Liver (tissue), 9 donors: Measurements from ENCODE around the gene GPT2. TPM values are rescaled to one million over a fixed set of nuclear protein-coding genes. Genes with fewer than 3 reads are reported as not detected.

Experiments
- DNase-seq: peaks from one replicate; pipeline ENCODE4 v3.0.0-alpha.2; 2017; ENCODE audit warnings: low spot score
- H3K27ac ChIP-seq, 2 donors: one replicate each; pipeline ENCODE4 v1.7.0; 2013; ENCODE audit warnings: inconsistent platforms in 2 of 2, low read length in 2 of 2, control low read depth in 1 of 2, low read depth in 1 of 2, mild to moderate bottlenecking in 1 of 2
- H3K27me3 ChIP-seq, 4 donors: one replicate each; pipeline versions ENCODE4 v1.6.1 to v1.7.0; 2013; ENCODE audit warnings: low read length in 3 of 4, inconsistent platforms in 1 of 4, mild to moderate bottlenecking in 1 of 4, moderate library complexity in 1 of 4; ENCODE audit not compliant: control insufficient read depth in 4 of 4, insufficient read depth in 4 of 4
- H3K36me3 ChIP-seq, 4 donors: one replicate each; pipeline versions ENCODE4 v1.6.1 to v1.7.0; 2013; ENCODE audit warnings: low read length in 3 of 4, mild to moderate bottlenecking in 3 of 4, low read depth in 1 of 4, moderate library complexity in 1 of 4; ENCODE audit not compliant: control insufficient read depth in 4 of 4, insufficient read depth in 3 of 4
- H3K4me1 ChIP-seq, 4 donors: one replicate each; pipeline versions ENCODE4 v1.6.1 to v1.7.0; 2013; ENCODE audit warnings: low read length in 3 of 4, mild to moderate bottlenecking in 3 of 4, moderate library complexity in 1 of 4; ENCODE audit not compliant: control insufficient read depth in 4 of 4, insufficient read depth in 4 of 4
- H3K4me3 ChIP-seq, 3 donors: one replicate each; pipeline versions ENCODE4 v1.6.1 to v1.7.0; 2013; ENCODE audit warnings: low read length in 3 of 3, control low read depth in 1 of 3, low read depth in 1 of 3, mild to moderate bottlenecking in 1 of 3
- H3K9ac ChIP-seq, 2 donors: one replicate each; pipeline ENCODE4 v1.7.0; 2013; ENCODE audit warnings: low read length in 2 of 2, mild to moderate bottlenecking in 2 of 2, moderate library complexity in 2 of 2, control low read depth in 1 of 2, low read depth in 1 of 2
- H3K9me3 ChIP-seq, 4 donors: one replicate each; pipeline versions ENCODE4 v1.6.1 to v1.7.0; 2013; ENCODE audit warnings: low read length in 3 of 4; ENCODE audit not compliant: control insufficient read depth in 4 of 4
- CTCF ChIP-seq: fragments of 150-350 bp; IDR thresholded peaks from 2 replicates; pipeline ENCODE4 v1.5.1; 2017; ENCODE audit warnings: improper control_type of control experiment, low read depth, low read length; ENCODE audit not compliant: missing input control
- EGR1 ChIP-seq, 2 donors: IDR thresholded peaks; 2 replicates each; pipeline ENCODE4 v1.6.1; 2016 to 2018; ENCODE audit warnings: antibody characterized with exemption in 2 of 2, low read depth in 2 of 2
- FOXA1 ChIP-seq: IDR thresholded peaks from 2 replicates; pipeline ENCODE4 v1.6.1; 2016; ENCODE audit warnings: antibody characterized with exemption
- FOXA2 ChIP-seq: IDR thresholded peaks from 2 replicates; pipeline ENCODE4 v1.6.1; 2016; ENCODE audit warnings: antibody characterized with exemption
- GABPA ChIP-seq, 2 donors: IDR thresholded peaks in 1 of 2; conservative IDR thresholded peaks in 1 of 2; 2 replicates each; pipeline ENCODE4 v1.6.1; 2016; ENCODE audit warnings: antibody characterized with exemption in 2 of 2, mild to moderate bottlenecking in 1 of 2, moderate library complexity in 1 of 2
- HNF4A ChIP-seq, 2 donors: conservative IDR thresholded peaks; 2 replicates each; pipeline ENCODE4 v1.6.1; 2016; ENCODE audit warnings: antibody characterized with exemption in 2 of 2, mild to moderate bottlenecking in 2 of 2
- HNF4G ChIP-seq: IDR thresholded peaks from 2 replicates; pipeline ENCODE4 v1.6.1; 2016; ENCODE audit warnings: antibody characterized with exemption
- JUND ChIP-seq, 2 donors: IDR thresholded peaks; 2 replicates each; pipeline ENCODE4 v1.6.1; 2016; ENCODE audit warnings: antibody characterized with exemption in 2 of 2
- NR2F2 ChIP-seq: IDR thresholded peaks from 2 replicates; pipeline ENCODE4 v1.6.1; 2016; ENCODE audit warnings: antibody characterized with exemption
- RAD21 ChIP-seq, 2 donors: IDR thresholded peaks; 2 replicates each; pipeline ENCODE4 v1.6.1; 2016; ENCODE audit warnings: antibody characterized with exemption in 2 of 2, mild to moderate bottlenecking in 2 of 2
- REST ChIP-seq: IDR thresholded peaks from 2 replicates; pipeline ENCODE4 v1.6.1; 2016; ENCODE audit warnings: antibody characterized with exemption, mild to moderate bottlenecking
- RXRA ChIP-seq, 2 donors: IDR thresholded peaks; 2 replicates each; pipeline ENCODE4 v1.6.1; 2017 to 2018; ENCODE audit warnings: antibody characterized with exemption in 2 of 2, mild to moderate bottlenecking in 1 of 2
- SP1 ChIP-seq: IDR thresholded peaks from 2 replicates; pipeline ENCODE4 v1.6.1; 2018; ENCODE audit warnings: antibody characterized with exemption, mild to moderate bottlenecking
- TAF1 ChIP-seq: conservative IDR thresholded peaks from 2 replicates; pipeline ENCODE4 v1.6.1; 2016; ENCODE audit warnings: antibody characterized with exemption, mild to moderate bottlenecking
- YY1 ChIP-seq: IDR thresholded peaks from 2 replicates; pipeline ENCODE4 v1.6.1; 2016; ENCODE audit warnings: antibody characterized with exemption, mild to moderate bottlenecking
- WGBS: extraction: QIAGEN DNeasy Blood & Tissue Kit; methylation state at CpG from one replicate; pipeline ENCODE4 v1.1.7; 2013; 5-methylcytosine and 5-hydroxymethylcytosine counted together
- polyA plus RNA-seq, 2 donors: library from polyadenylated mRNA; stranded (reverse) in 1 of 2; unstranded in 1 of 2; fragments of 200-250 nt in 1 of 2; fragments of >200 nt in 1 of 2; fragmentation: Nextera tagmentation in 1 of 2; extraction: Ambion mirVana in 1 of 2; gene quantifications; one replicate each; pipeline versions ENCODE4 v1.2.1 to v1.2.3, GENCODE V29; 2013 to 2015
- total RNA-seq, 2 donors: library from RNA; depleted of rRNA; stranded (reverse); fragments of >200 nt; gene quantifications; one replicate each; pipeline ENCODE4 v1.2.3, GENCODE V29; 2014
- TF ChIP-seq, protein P1 (sequence below): IDR thresholded peaks from 2 replicates; pipeline ENCODE4 v1.6.1; 2016; ENCODE audit warnings: antibody characterized with exemption
- TF ChIP-seq, protein P2 (sequence below): IDR thresholded peaks from 2 replicates; pipeline ENCODE4 v1.6.1; 2016; ENCODE audit warnings: antibody characterized with exemption
- TF ChIP-seq, protein P3 (sequence below): IDR thresholded peaks from 2 replicates; pipeline ENCODE4 v1.6.1; 2016; ENCODE audit warnings: antibody characterized with exemption
- donor health status: healthy.
- donor health status: healthy.
- donor health status: healthy.
- donor health status: healthy.
- donor health status: healthy.

The GPT2 gene
- total and polyA plus RNA-seq, 4 donors = 6.8 to 78.3 (median 47.0) TPM

DNA sequence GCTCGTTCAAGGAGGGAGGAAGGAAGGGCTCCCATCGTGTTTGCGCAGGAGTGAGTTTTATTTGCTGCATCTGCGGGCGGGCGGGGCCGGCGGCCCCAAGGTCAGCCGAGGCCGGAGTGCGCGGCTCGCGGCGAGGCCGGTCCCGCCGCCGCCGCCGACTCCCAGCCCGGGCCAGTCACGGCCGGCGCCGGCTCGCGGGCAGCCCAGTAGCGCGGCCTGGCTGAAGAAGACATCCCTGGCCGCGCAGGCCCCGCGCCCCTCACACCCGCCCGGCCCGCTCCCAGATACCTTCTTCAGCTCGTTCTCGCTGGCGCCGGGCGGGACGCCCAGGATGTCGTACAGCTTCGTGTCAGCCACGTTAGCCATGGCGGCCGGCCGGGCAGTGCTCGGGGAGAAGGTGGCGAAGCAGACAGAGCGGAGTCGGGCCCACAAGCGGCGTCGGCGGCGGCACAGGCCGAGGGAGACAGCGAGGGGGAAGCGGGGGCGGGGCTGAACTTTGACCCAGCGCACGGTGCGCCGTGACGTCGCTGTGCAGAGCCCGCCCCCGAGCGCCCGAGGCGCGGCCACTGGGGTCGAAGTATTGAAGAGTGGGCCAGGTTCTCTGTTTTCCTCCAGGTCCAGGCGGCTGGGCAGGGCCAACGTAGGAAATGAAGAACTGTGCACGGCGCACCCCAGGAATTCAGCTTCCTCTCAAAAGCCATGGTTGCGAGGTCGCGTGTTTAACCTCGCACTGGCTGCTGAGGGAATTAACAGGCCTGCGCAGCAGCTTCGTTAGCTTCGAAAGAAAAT is 89.2 kb downstream of the GPT2 start, which contains the start of gene DNAJA2 (continued):
- TF ChIP-seq YY1 = peak; percentile 93

- 2% methylated on average over 14 of the region's 14 CpGs for WGBS
- Histone ChIP-seq H3K9me3 (no peaks in the 10 kb centered on the region), H3K4me3 (peak overlapping the region; percentile 86 to 93 (median 92)), H3K4me1 (peaks cover 7 to 42% (median 16%) of the 10 kb centered on the region in 4 donors), H3K36me3 (peaks cover 0 to 4% (median 2%) of the 10 kb centered on the region in 4 donors), H3K9ac (peak overlapping the region; percentile 83 to 96), H3K27me3 (no peaks in the 10 kb centered on the region), H3K27ac (peak overlapping the region; percentile 65 to 99)
- no peak for TF ChIP-seq FOXA2
- no peak for TF ChIP-seq HNF4G
- no peak for TF ChIP-seq REST
- no peak for TF ChIP-seq YY1
- TF ChIP-seq EGR1 (IDR thresholded peaks at IDR 0.05; ENCODE audit: low read depth in 2 of 2) = no peak
- TF ChIP-seq NR2F2 = no peak
- no peak for TF ChIP-seq FOXA1
- TF ChIP-seq SP1 = no peak
- TF ChIP-seq, protein P1, sequence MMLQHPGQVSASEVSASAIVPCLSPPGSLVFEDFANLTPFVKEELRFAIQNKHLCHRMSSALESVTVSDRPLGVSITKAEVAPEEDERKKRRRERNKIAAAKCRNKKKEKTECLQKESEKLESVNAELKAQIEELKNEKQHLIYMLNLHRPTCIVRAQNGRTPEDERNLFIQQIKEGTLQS = no peak
- TF ChIP-seq TAF1 = peak; percentile 14
- TF ChIP-seq, protein P2, sequence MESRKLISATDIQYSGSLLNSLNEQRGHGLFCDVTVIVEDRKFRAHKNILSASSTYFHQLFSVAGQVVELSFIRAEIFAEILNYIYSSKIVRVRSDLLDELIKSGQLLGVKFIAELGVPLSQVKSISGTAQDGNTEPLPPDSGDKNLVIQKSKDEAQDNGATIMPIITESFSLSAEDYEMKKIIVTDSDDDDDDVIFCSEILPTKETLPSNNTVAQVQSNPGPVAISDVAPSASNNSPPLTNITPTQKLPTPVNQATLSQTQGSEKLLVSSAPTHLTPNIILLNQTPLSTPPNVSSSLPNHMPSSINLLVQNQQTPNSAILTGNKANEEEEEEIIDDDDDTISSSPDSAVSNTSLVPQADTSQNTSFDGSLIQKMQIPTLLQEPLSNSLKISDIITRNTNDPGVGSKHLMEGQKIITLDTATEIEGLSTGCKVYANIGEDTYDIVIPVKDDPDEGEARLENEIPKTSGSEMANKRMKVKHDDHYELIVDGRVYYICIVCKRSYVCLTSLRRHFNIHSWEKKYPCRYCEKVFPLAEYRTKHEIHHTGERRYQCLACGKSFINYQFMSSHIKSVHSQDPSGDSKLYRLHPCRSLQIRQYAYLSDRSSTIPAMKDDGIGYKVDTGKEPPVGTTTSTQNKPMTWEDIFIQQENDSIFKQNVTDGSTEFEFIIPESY = no peak
- peak in 1 of 2 donors; percentile 2 for TF ChIP-seq RXRA (IDR thresholded peaks at IDR 0.05)
- no peak for TF ChIP-seq CTCF
- TF ChIP-seq JUND (IDR thresholded peaks at IDR 0.05) = peak in 1 of 2 donors; percentile 15
- TF ChIP-seq RAD21 (IDR thresholded peaks at IDR 0.05) = no peak
- TF ChIP-seq, protein P3, sequence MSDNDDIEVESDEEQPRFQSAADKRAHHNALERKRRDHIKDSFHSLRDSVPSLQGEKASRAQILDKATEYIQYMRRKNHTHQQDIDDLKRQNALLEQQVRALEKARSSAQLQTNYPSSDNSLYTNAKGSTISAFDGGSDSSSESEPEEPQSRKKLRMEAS = no peak
- TF ChIP-seq HNF4A (conservative IDR thresholded peaks at IDR 0.05) = no peak
- no peak for TF ChIP-seq GABPA (IDR thresholded peaks at IDR 0.05 in 1 of 2, conservative IDR thresholded peaks at IDR 0.05 in 1 of 2)
- DNase-seq = no peak
Measured at GRCh38 chr16:46973996-46974324, 89.8 kb downstream of the GPT2 start.
